Erythroblast (primary cell): ENCODE measurements around the gene ZBTB7B.

Experiments
- DNase-seq, 2 experiments: peaks; one replicate each; lab custom pipeline; 2025; lab: John Stamatoyannopoulos, UW
- GATA1 ChIP-seq: IDR thresholded peaks from 2 replicates; pipeline ENCODE4 v1.6.1; 2011; ENCODE audit warnings: low read depth, mild to moderate bottlenecking, control low read depth, low read length, moderate library complexity
- POLR2A ChIP-seq: IDR thresholded peaks from 2 replicates; pipeline ENCODE4 v1.6.1; 2011; ENCODE audit warnings: mild to moderate bottlenecking, low read length

The ZBTB7B gene

GRCh38 chr1:154961207-154962155 lies 41.1 kb upstream of the ZBTB7B start, which contains the start of gene PYGO2:
Gene PYGO2 (minus strand): TSS chr1:154961782. CDS start chr1:154961576, 206 bp downstream.
- DNase-seq = peak; percentile 87 to 91
- TF ChIP-seq POLR2A = peak; percentile 91
- TF ChIP-seq GATA1 = no peak

- DNase-seq = peak; percentile 66 to 73
- TF ChIP-seq GATA1 = no peak
- peak; percentile 71 for TF ChIP-seq POLR2A
Observed at GRCh38 chr1:154962156-154962749, 40.3 kb upstream of the ZBTB7B start.

GRCh38 chr1:154962795-154963330 lies 39.7 kb upstream of the ZBTB7B start:
- no peak for DNase-seq
- TF ChIP-seq POLR2A (no peak), GATA1 (no peak)

- TF ChIP-seq POLR2A (no peak), GATA1 (no peak)
Observed at GRCh38 chr1:154963643-154964042, 39.0 kb upstream of the ZBTB7B start.

GRCh38 chr1:154964359-154964758 lies 38.2 kb upstream of the ZBTB7B start:
- no peak for DNase-seq
- TF ChIP-seq POLR2A (no peak), GATA1 (no peak)

More at GRCh38 chr1:154963643-154964042, 39.0 kb upstream of the ZBTB7B start:
- no peak for DNase-seq

- no peak for TF ChIP-seq POLR2A
- no peak for TF ChIP-seq GATA1
- DNase-seq = no peak
Observed at GRCh38 chr1:154966111-154966510, 36.5 kb upstream of the ZBTB7B start.

- no peak for DNase-seq
- TF ChIP-seq GATA1 (no peak), POLR2A (no peak)
Observed at GRCh38 chr1:154967331-154967950, 35.2 kb upstream of the ZBTB7B start.

GRCh38 chr1:154968731-154969130 lies 33.9 kb upstream of the ZBTB7B start:
- TF ChIP-seq GATA1 = no peak
- no peak for TF ChIP-seq POLR2A
- no peak for DNase-seq

- DNase-seq = no peak
- TF ChIP-seq POLR2A = no peak
- TF ChIP-seq GATA1 = no peak
Observed at GRCh38 chr1:154969246-154969645, 33.4 kb upstream of the ZBTB7B start.

- TF ChIP-seq POLR2A (no peak), GATA1 (no peak)
- no peak for DNase-seq
Observed at GRCh38 chr1:154969860-154970452, 32.6 kb upstream of the ZBTB7B start.

- peak; percentile 85 for TF ChIP-seq POLR2A
- TF ChIP-seq GATA1 = no peak
- peak; percentile 90 to 94 for DNase-seq
Observed at GRCh38 chr1:154970631-154971340, 31.8 kb upstream of the ZBTB7B start, which contains the start of gene SHC1. Gene SHC1 (minus strand): TSS chr1:154970747. CDS start chr1:154970526, 221 bp downstream.

GRCh38 chr1:154971341-154971998 lies 31.1 kb upstream of the ZBTB7B start:
- DNase-seq = peak; percentile 36 to 53
- no peak for TF ChIP-seq GATA1
- TF ChIP-seq POLR2A = no peak

GRCh38 chr1:154972213-154972516 lies 30.4 kb upstream of the ZBTB7B start:
- no peak for DNase-seq

More at GRCh38 chr1:154972213-154972516, 30.4 kb upstream of the ZBTB7B start:
- TF ChIP-seq GATA1 = no peak
- no peak for TF ChIP-seq POLR2A
